GM12874 (cell line): ENCODE measurements around the gene MYO10.

Source experiments
- CTCF ChIP-seq: IDR thresholded peaks from 2 replicates; pipeline ENCODE4 v1.5.1; 2011; ENCODE audit warnings: low read depth, mild to moderate bottlenecking, control low read depth, low read length, moderate library complexity; ENCODE audit not compliant: insufficient read depth

The MYO10 gene

GRCh38 chr5:16654647-16655334 lies 281.3 kb downstream of the MYO10 start:
- TF ChIP-seq CTCF, result no peak

GRCh38 chr5:16644301-16644889 lies 291.7 kb downstream of the MYO10 start:
- TF ChIP-seq CTCF, result no peak

- TF ChIP-seq CTCF, result no peak
Observed at GRCh38 chr5:16642867-16643266, 293.2 kb downstream of the MYO10 start.

GRCh38 chr5:16639206-16639605 lies 296.9 kb downstream of the MYO10 start:
- no peak for TF ChIP-seq CTCF

GRCh38 chr5:16628376-16628775 lies 307.7 kb downstream of the MYO10 start:
- no peak for TF ChIP-seq CTCF

- TF ChIP-seq CTCF, result no peak
Observed at GRCh38 chr5:16626696-16627264, 309.3 kb downstream of the MYO10 start.

- TF ChIP-seq CTCF, result no peak
Observed at GRCh38 chr5:16625096-16625495, 311.0 kb downstream of the MYO10 start.
